Endothelial cell of umbilical vein (primary cell): Measurements from ENCODE around the gene L3MBTL2. TPM values are rescaled to one million over a fixed set of nuclear protein-coding genes. Genes with fewer than 3 reads are reported as not detected.

Experiments used
- BruUV-seq: library from RNA; stranded (reverse); fragments of 400-500 nt; replicated peaks from 2 replicates; lab custom pipeline; 2021; lab: Mats Ljungman, UMichigan
- CTCF ChIA-PET: fragments of 300-600, 350-600 bp; sonication (Branson Sonifier 250); formaldehyde crosslinking; loops from one replicate; lab custom pipeline; 2021; ENCODE audit warnings: antibody characterized with exemption, inconsistent platforms; lab: Charles Lee
- POLR2A ChIA-PET: fragments of 300-600, 350-600 bp; sonication (Branson Sonifier 250); formaldehyde crosslinking; loops from one replicate; lab custom pipeline; 2021; ENCODE audit warnings: antibody characterized with exemption, inconsistent platforms; lab: Charles Lee
- DNase-seq: peaks from one replicate; pipeline ENCODE4 v3.0.0-alpha.2; 2011; ENCODE audit warnings: low read depth, low spot score
- FAIRE-seq: peaks from 2 replicates; lab custom pipeline; 2011; peaks lifted over from hg19 to GRCh38; lab: Jason Lieb, UNC
- H2AFZ ChIP-seq: 2 replicates; pipeline ENCODE4 v1.6.0; 2012; ENCODE audit warnings: low read depth, low read length, control low read depth, inconsistent platforms
- H3K27ac ChIP-seq: 2 replicates; pipeline ENCODE4 v1.5.1; 2011; ENCODE audit warnings: low read depth, mild to moderate bottlenecking, control low read depth, low read length, moderate library complexity; ENCODE audit not compliant: insufficient read depth
- H3K27me3 ChIP-seq, 2 experiments: 2 replicates each; pipeline versions ENCODE4 v1.6.0 to v1.6.1; 2011; ENCODE audit warnings: low read length in 2 of 2, mixed read lengths in 1 of 2; ENCODE audit not compliant: control insufficient read depth in 2 of 2, insufficient read depth in 2 of 2
- H3K36me3 ChIP-seq, 2 experiments: 2 replicates in 1 of 2; 3 replicates in 1 of 2; pipeline ENCODE4 v1.5.1; 2011; ENCODE audit warnings: low read length in 2 of 2, mild to moderate bottlenecking in 1 of 2, moderate library complexity in 1 of 2; ENCODE audit not compliant: control insufficient read depth in 2 of 2, insufficient read depth in 2 of 2; ENCODE audit errors: extremely low read depth in 1 of 2
- H3K4me1 ChIP-seq: 3 replicates; pipeline ENCODE4 v1.5.1; 2011; ENCODE audit warnings: mild to moderate bottlenecking, low read length; ENCODE audit not compliant: control insufficient read depth, insufficient read depth; ENCODE audit errors: extremely low read depth
- H3K4me2 ChIP-seq: 2 replicates; pipeline ENCODE4 v1.6.1; 2011; ENCODE audit warnings: low read length, control low read depth, mixed read lengths; ENCODE audit not compliant: insufficient read depth
- H3K4me3 ChIP-seq, 3 experiments: fragments of 200-600 bp in 1 of 3; sonication (generic), shearing (Covaris generic) in 1 of 3; replicated peaks in 1 of 3; 2 replicates each; pipeline ENCODE4 v1.5.1; 2011 to 2016; ENCODE audit warnings: control low read depth in 3 of 3, low read length in 3 of 3, mild to moderate bottlenecking in 2 of 3, inconsistent platforms in 1 of 3, low read depth in 1 of 3, moderate library complexity in 1 of 3; ENCODE audit not compliant: insufficient read depth in 1 of 3
- H3K79me2 ChIP-seq: 2 replicates; pipeline ENCODE4 v1.6.0; 2012; ENCODE audit warnings: low read length, inconsistent platforms; ENCODE audit not compliant: control insufficient read depth, insufficient read depth
- H3K9ac ChIP-seq: replicated peaks from 2 replicates; pipeline ENCODE3; 2011; ENCODE audit warnings: low read length, control low read depth; ENCODE audit not compliant: insufficient read depth; ENCODE audit errors: extremely low read depth
- H3K9me1 ChIP-seq: replicated peaks from 3 replicates; pipeline ENCODE4 v1.6.0; 2011; ENCODE audit warnings: mild to moderate bottlenecking, low read length; ENCODE audit not compliant: control insufficient read depth, insufficient read depth; ENCODE audit errors: extremely low read depth
- H3K9me3 ChIP-seq: replicated peaks from 2 replicates; pipeline ENCODE4 v1.5.1; 2012; ENCODE audit warnings: low read length, inconsistent platforms; ENCODE audit not compliant: control insufficient read depth, insufficient read depth
- H4K20me1 ChIP-seq: replicated peaks from 2 replicates; pipeline ENCODE3; 2011; ENCODE audit warnings: mild to moderate bottlenecking, low read length; ENCODE audit not compliant: control insufficient read depth, insufficient read depth; ENCODE audit errors: extremely low read depth
- EZH2 ChIP-seq: IDR thresholded peaks from 2 replicates; pipeline ENCODE4 v1.6.1; 2012; ENCODE audit warnings: borderline replicate concordance, low read depth, mild to moderate bottlenecking, moderate library complexity, low read length, inconsistent platforms; ENCODE audit not compliant: severe bottlenecking
- FOS ChIP-seq: IDR thresholded peaks from 2 replicates; pipeline ENCODE4 v1.6.1; 2011; ENCODE audit warnings: mild to moderate bottlenecking, low read length, moderate library complexity, borderline replicate concordance; ENCODE audit not compliant: insufficient read depth
- GATA2 ChIP-seq: IDR thresholded peaks from 2 replicates; pipeline ENCODE4 v1.7.0; 2011; ENCODE audit warnings: low read depth, mild to moderate bottlenecking, moderate library complexity, mixed read lengths, low read length; ENCODE audit not compliant: insufficient read length, insufficient read depth
- JUN ChIP-seq: IDR thresholded peaks from 2 replicates; pipeline ENCODE4 v1.6.1; 2011; ENCODE audit warnings: borderline replicate concordance, low read depth; ENCODE audit not compliant: insufficient read length, insufficient read depth
- MYC ChIP-seq: IDR thresholded peaks from one replicate; pipeline ENCODE4 v1.6.1; 2011; ENCODE audit warnings: mild to moderate bottlenecking, low read depth, low read length
- POLR2A ChIP-seq: IDR thresholded peaks from 2 replicates; pipeline ENCODE4 v1.6.1; 2012; ENCODE audit warnings: low read depth, mild to moderate bottlenecking, control low read depth, low read length
- POLR2AphosphoS5 ChIP-seq: IDR thresholded peaks from 2 replicates; pipeline ENCODE4 v1.6.1; 2012; ENCODE audit warnings: low read depth, mild to moderate bottlenecking, control low read depth, low read length, moderate library complexity; ENCODE audit not compliant: insufficient read depth
- dilution Hi-C: fragments of 300-500 bp; cut with MboI; formaldehyde crosslinking; loops from one replicate; pipeline ENCODE4 v1.15.0; 2019; ENCODE audit warnings: low sequenced_read_pairs; ENCODE audit not compliant: extremely low pct_ligation_motif_present
- intact Hi-C: fragments of 100-400 bp; cut with micrococcal nuclease; formaldehyde crosslinking; loops from one replicate; pipeline ENCODE4 v1.10.0; 2022
- polyA plus RNA-seq, 4 experiments: library from polyadenylated mRNA; depleted of rRNA in 3 of 4; stranded (reverse) in 3 of 4; unstranded in 1 of 4; fragments of >200 nt; gene quantifications; 2 replicates each; pipeline versions ENCODE4 v1.2.1 to v1.2.3, GENCODE V29; 2011 to 2012; ENCODE audit warnings: missing spikeins in 1 of 4
- total RNA-seq: library from RNA; stranded (reverse); gene quantifications from 2 replicates; pipeline ENCODE4 v1.2.3, GENCODE V29; 2021
- TF ChIP-seq, protein P1 (sequence below), 2 donors: IDR thresholded peaks; 1 replicate in 1 of 2; 2 replicates in 1 of 2; pipeline ENCODE4 v1.5.1; 2011; ENCODE audit warnings: low read length in 2 of 2, mild to moderate bottlenecking in 2 of 2, moderate library complexity in 2 of 2, control low read depth in 1 of 2, inconsistent platforms in 1 of 2, low read depth in 1 of 2; ENCODE audit not compliant: insufficient read depth in 1 of 2; ENCODE audit errors: extremely low read depth in 1 of 2
- TF ChIP-seq, protein P2 (sequence below): IDR thresholded peaks from 2 replicates; pipeline ENCODE4 v1.6.1; 2011; ENCODE audit not compliant: insufficient read depth, insufficient read length

L3MBTL2 gene
- total and polyA plus RNA-seq, 2 donors (not counting 3 experiments of a cell fraction or from before 2014, with no cell fraction given) = 28.2 to 34.9 TPM

DNA sequence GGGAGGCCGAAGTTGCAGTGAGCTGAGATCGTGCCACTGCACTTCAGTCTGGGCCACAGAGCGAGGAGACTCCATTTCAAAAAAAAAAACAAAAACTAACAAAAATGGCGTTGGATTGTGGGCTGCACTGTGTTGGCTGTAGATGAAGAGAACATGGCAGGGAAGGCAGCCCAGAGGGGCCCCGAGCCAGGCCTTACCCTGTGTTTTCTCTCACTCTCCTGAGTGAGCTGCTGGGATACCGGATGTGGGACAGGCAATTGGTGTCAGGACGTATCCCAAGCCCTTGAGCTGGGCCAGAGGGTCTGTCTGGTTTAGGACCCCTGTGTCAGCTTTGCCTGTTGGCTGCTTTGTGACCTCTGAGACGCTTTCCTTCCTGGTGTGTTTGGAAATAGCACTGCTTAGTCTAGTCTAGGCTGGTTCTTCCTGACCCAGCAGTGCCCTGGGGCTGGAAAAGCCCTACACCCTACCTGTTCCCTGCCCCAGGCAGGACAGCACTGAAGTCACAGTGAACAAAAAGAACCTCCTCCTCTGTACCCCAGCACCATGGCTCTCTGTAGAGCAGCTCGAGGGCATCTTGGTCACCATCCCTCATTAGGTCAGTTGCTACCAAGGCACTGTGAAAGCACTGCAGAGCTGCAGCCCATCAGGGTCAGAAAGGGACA, 17.9 kb downstream of the L3MBTL2 start:
- FAIRE-seq (no peak), DNase-seq (no peak)
- Histone ChIP-seq H3K27me3 (no peaks in the 10 kb centered on the region), H3K9me3 (no peaks in the 10 kb centered on the region), H3K4me1 (peaks cover 1% of the 10 kb centered on the region), H4K20me1 (no peaks in the 10 kb centered on the region), H2AFZ (no peak overlapping the region), H3K9ac (no peak overlapping the region), H3K36me3 (peaks cover 10 to 41% of the 10 kb centered on the region in 2 experiments), H3K4me2 (no peak overlapping the region), H3K4me3 (no peak overlapping the region), H3K9me1 (no peaks in the 10 kb centered on the region), H3K27ac (no peak overlapping the region), H3K79me2 (no peaks in the 10 kb centered on the region)
- no TSS peak for BruUV-seq
- intact Hi-C loops (no loop called here), dilution Hi-C loops (no loop called here)
- CTCF ChIA-PET = no interaction called here
- TF ChIP-seq, protein P1, sequence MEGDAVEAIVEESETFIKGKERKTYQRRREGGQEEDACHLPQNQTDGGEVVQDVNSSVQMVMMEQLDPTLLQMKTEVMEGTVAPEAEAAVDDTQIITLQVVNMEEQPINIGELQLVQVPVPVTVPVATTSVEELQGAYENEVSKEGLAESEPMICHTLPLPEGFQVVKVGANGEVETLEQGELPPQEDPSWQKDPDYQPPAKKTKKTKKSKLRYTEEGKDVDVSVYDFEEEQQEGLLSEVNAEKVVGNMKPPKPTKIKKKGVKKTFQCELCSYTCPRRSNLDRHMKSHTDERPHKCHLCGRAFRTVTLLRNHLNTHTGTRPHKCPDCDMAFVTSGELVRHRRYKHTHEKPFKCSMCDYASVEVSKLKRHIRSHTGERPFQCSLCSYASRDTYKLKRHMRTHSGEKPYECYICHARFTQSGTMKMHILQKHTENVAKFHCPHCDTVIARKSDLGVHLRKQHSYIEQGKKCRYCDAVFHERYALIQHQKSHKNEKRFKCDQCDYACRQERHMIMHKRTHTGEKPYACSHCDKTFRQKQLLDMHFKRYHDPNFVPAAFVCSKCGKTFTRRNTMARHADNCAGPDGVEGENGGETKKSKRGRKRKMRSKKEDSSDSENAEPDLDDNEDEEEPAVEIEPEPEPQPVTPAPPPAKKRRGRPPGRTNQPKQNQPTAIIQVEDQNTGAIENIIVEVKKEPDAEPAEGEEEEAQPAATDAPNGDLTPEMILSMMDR (IDR thresholded peaks at IDR 0.05; ENCODE audit: extremely low read depth in 1 of 2, insufficient read depth in 1 of 2, low read depth in 1 of 2, low read length in 2 of 2) = no peak
- TF ChIP-seq, protein P2, sequence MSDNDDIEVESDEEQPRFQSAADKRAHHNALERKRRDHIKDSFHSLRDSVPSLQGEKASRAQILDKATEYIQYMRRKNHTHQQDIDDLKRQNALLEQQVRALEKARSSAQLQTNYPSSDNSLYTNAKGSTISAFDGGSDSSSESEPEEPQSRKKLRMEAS = no peak
- TF ChIP-seq MYC (no peak), POLR2A (no peak), POLR2AphosphoS5 (no peak)
- POLR2A ChIA-PET = no interaction called here

DNA sequence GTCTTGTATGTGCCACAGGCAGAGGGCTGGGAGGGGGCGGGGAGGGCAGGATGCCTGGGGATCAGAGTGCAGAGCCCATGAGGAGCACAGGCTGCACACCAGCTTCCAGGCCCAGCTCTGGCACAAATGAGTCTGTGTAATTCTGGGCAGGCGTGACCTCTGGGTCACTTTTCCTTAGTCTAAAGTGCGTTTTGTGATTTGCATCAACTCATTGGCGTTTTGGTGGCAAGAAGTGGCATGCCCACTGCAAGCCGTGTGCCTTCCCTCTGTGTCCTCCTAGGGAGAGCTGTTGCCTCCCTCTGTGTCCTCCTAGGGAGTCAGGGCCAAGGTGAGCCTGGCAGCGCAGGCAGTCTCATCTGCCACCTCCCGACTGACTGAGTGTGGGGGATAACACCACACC, 18.4 kb downstream of the L3MBTL2 start:
- dilution Hi-C loops = no loop called here
- POLR2A ChIA-PET = no interaction called here
- TF ChIP-seq, protein P2 = no peak
- no peak for TF ChIP-seq GATA2
- no peak for TF ChIP-seq JUN
- TF ChIP-seq POLR2AphosphoS5 = no peak
- TF ChIP-seq POLR2A = no peak
- no peak for TF ChIP-seq EZH2
- TF ChIP-seq FOS = no peak
- no peak for TF ChIP-seq MYC
- TF ChIP-seq, protein P1 (IDR thresholded peaks at IDR 0.05; ENCODE audit: extremely low read depth in 1 of 2, insufficient read depth in 1 of 2, low read depth in 1 of 2, low read length in 2 of 2) = no peak

More for the DNA sequence above, 18.4 kb downstream of the L3MBTL2 start:
- Histone ChIP-seq H3K9me3 (no peaks in the 10 kb centered on the region), H3K36me3 (peaks cover 10 to 44% of the 10 kb centered on the region in 2 experiments), H3K27ac (no peak overlapping the region), H3K9ac (no peak overlapping the region), H3K4me3 (no peak overlapping the region), H2AFZ (no peak overlapping the region), H4K20me1 (no peaks in the 10 kb centered on the region), H3K27me3 (no peaks in the 10 kb centered on the region), H3K9me1 (no peaks in the 10 kb centered on the region), H3K4me1 (no peaks in the 10 kb centered on the region), H3K4me2 (no peak overlapping the region), H3K79me2 (no peaks in the 10 kb centered on the region)
- no TSS peak for BruUV-seq
- intact Hi-C loops = no loop called here
- CTCF ChIA-PET = no interaction called here
- DNase-seq (no peak), FAIRE-seq (no peak)
